H9 (cell line): Measurements from ENCODE around the gene POLR2L. TPM values are rescaled to one million over a fixed set of nuclear protein-coding genes. Genes with fewer than 3 reads are reported as not detected.

Experiments used
- DNase-seq: peaks from one replicate; pipeline ENCODE4 v3.0.0-alpha.2; 2017
- H2AFZ ChIP-seq: one replicate; pipeline ENCODE4 v1.6.1; 2013; ENCODE audit warnings: mild to moderate bottlenecking, low read length, control low read depth, moderate library complexity
- H2AK5ac ChIP-seq: 2 replicates; pipeline ENCODE4 v1.6.1; 2013; ENCODE audit warnings: low read length, control low read depth, mixed read lengths; ENCODE audit not compliant: insufficient read length
- H2BK120ac ChIP-seq: one replicate; pipeline ENCODE4 v1.6.1; 2013; ENCODE audit warnings: low read depth, mild to moderate bottlenecking, low read length, control low read depth, inconsistent platforms; ENCODE audit not compliant: poor library complexity, severe bottlenecking
- H2BK12ac ChIP-seq: 2 replicates; pipeline ENCODE4 v1.6.1; 2013; ENCODE audit warnings: low read length, control low read depth, mixed read lengths, low read depth; ENCODE audit not compliant: insufficient read length
- H2BK15ac ChIP-seq: 2 replicates; pipeline ENCODE4 v1.6.1; 2013; ENCODE audit warnings: low read depth, low read length, control low read depth
- H2BK20ac ChIP-seq: one replicate; pipeline ENCODE4 v1.6.1; 2013; ENCODE audit warnings: low read depth, mild to moderate bottlenecking, low read length, control low read depth, inconsistent platforms; ENCODE audit not compliant: poor library complexity, severe bottlenecking
- H2BK5ac ChIP-seq: 2 replicates; pipeline ENCODE4 v1.6.1; 2013; ENCODE audit warnings: low read length, control low read depth, mixed read lengths; ENCODE audit not compliant: insufficient read length
- H3K14ac ChIP-seq: 2 replicates; pipeline ENCODE4 v1.6.1; 2013; ENCODE audit warnings: low read length, control low read depth; ENCODE audit not compliant: insufficient read depth
- H3K18ac ChIP-seq: 2 replicates; pipeline ENCODE4 v1.6.1; 2013; ENCODE audit warnings: low read depth, mild to moderate bottlenecking, mixed read lengths, low read length, control low read depth; ENCODE audit not compliant: insufficient read length
- H3K23ac ChIP-seq: 2 replicates; pipeline ENCODE4 v1.6.1; 2013; ENCODE audit warnings: low read length, control low read depth, mixed read lengths, low read depth; ENCODE audit not compliant: insufficient read length
- H3K23me2 ChIP-seq: 2 replicates; pipeline ENCODE4 v1.6.1; 2013; ENCODE audit warnings: low read depth, mild to moderate bottlenecking, mixed read lengths, low read length, control low read depth; ENCODE audit not compliant: insufficient read length, poor library complexity, severe bottlenecking
- H3K27ac ChIP-seq: 2 replicates; pipeline ENCODE4 v1.5.1; 2013; ENCODE audit warnings: low read length, control low read depth, mixed read lengths, low read depth; ENCODE audit not compliant: insufficient read length
- H3K27me3 ChIP-seq: 2 replicates; pipeline ENCODE4 v1.6.1; 2013; ENCODE audit warnings: low read length, control low read depth, inconsistent platforms; ENCODE audit not compliant: insufficient read depth
- H3K4ac ChIP-seq: 2 replicates; pipeline ENCODE4 v1.6.1; 2013; ENCODE audit warnings: low read depth, mild to moderate bottlenecking, control low read depth, inconsistent platforms, low read length, moderate library complexity
- H3K4me1 ChIP-seq: 2 replicates; pipeline ENCODE4 v1.6.1; 2013; ENCODE audit warnings: low read length, control low read depth, inconsistent platforms; ENCODE audit not compliant: insufficient read depth
- H3K4me2 ChIP-seq: 2 replicates; pipeline ENCODE4 v1.6.1; 2013; ENCODE audit warnings: low read length, control low read depth, mixed read lengths; ENCODE audit not compliant: insufficient read length, insufficient read depth
- H3K56ac ChIP-seq: 2 replicates; pipeline ENCODE4 v1.6.1; 2013; ENCODE audit warnings: low read depth, mild to moderate bottlenecking, mixed read lengths, low read length, control low read depth; ENCODE audit not compliant: insufficient read length
- H3K79me1 ChIP-seq: 2 replicates; pipeline ENCODE4 v1.6.1; 2013; ENCODE audit warnings: low read depth, mild to moderate bottlenecking, moderate library complexity, low read length, control low read depth, inconsistent platforms; ENCODE audit not compliant: insufficient read depth, poor library complexity, severe bottlenecking
- H3K79me2 ChIP-seq: 2 replicates; pipeline ENCODE4 v1.6.1; 2013; ENCODE audit warnings: low read length, control low read depth, inconsistent platforms; ENCODE audit not compliant: insufficient read depth
- H3K9ac ChIP-seq: 2 replicates; pipeline ENCODE4 v1.6.1; 2013; ENCODE audit warnings: low read length, control low read depth, mixed read lengths; ENCODE audit not compliant: insufficient read length; ENCODE audit errors: extremely low read depth
- H3K9me3 ChIP-seq: one replicate; pipeline ENCODE4 v1.6.1; 2013; ENCODE audit warnings: low read depth, low read length, inconsistent platforms; ENCODE audit not compliant: control insufficient read depth
- H3T11ph ChIP-seq: one replicate; pipeline ENCODE4 v1.6.1; 2013; ENCODE audit warnings: mild to moderate bottlenecking, low read length, control low read depth, inconsistent platforms
- H4K20me1 ChIP-seq: one replicate; pipeline ENCODE4 v1.6.1; 2013; ENCODE audit not compliant: control insufficient read depth, insufficient read length, insufficient read depth
- H4K5ac ChIP-seq: 2 replicates; pipeline ENCODE4 v1.6.1; 2013; ENCODE audit warnings: low read depth, mild to moderate bottlenecking, mixed read lengths, low read length, control low read depth; ENCODE audit not compliant: insufficient read length
- H4K8ac ChIP-seq: replicated peaks from 2 replicates; pipeline ENCODE4 v1.6.1; 2013; ENCODE audit warnings: low read length, control low read depth, mixed read lengths, low read depth; ENCODE audit not compliant: insufficient read length
- H4K91ac ChIP-seq: 2 replicates; pipeline ENCODE4 v1.6.1; 2013; ENCODE audit warnings: low read depth, mild to moderate bottlenecking, moderate library complexity, mixed read lengths, low read length, control low read depth; ENCODE audit not compliant: insufficient read length
- H3K27ac Mint-ChIP-seq, 3 experiments: 2 replicates in 2 of 3; 3 replicates in 1 of 3; pipeline ENCODE4 v1.8.0; 2020 to 2021; ENCODE audit warnings: mixed read lengths in 3 of 3, mild to moderate bottlenecking in 1 of 3, moderate library complexity in 1 of 3
- H3K27me3 Mint-ChIP-seq: 2 replicates; pipeline ENCODE4 v1.8.0; 2021; ENCODE audit warnings: low read depth, mild to moderate bottlenecking, moderate library complexity, mixed read lengths
- H3K36me3 Mint-ChIP-seq, 3 experiments: 2 replicates in 2 of 3; 3 replicates in 1 of 3; pipeline ENCODE4 v1.8.0; 2020 to 2021; ENCODE audit warnings: low read depth in 3 of 3, mixed read lengths in 3 of 3; ENCODE audit not compliant: insufficient read depth in 1 of 3
- H3K4me1 Mint-ChIP-seq, 2 experiments: 2 replicates each; pipeline ENCODE4 v1.8.0; 2020; ENCODE audit warnings: mixed read lengths in 2 of 2
- H3K4me3 Mint-ChIP-seq, 2 experiments: 2 replicates in 1 of 2; 3 replicates in 1 of 2; pipeline ENCODE4 v1.8.0; 2020 to 2021; ENCODE audit warnings: mild to moderate bottlenecking in 2 of 2, mixed read lengths in 2 of 2, moderate library complexity in 1 of 2
- H3K9me3 Mint-ChIP-seq, 2 experiments: 2 replicates in 1 of 2; 3 replicates in 1 of 2; pipeline ENCODE4 v1.8.0; 2020; ENCODE audit warnings: mild to moderate bottlenecking in 2 of 2, mixed read lengths in 2 of 2, moderate library complexity in 1 of 2
- WGBS: extraction: QIAGEN DNeasy Blood & Tissue Kit; methylation state at CpG from one replicate; pipeline ENCODE4 v1.1.7; 2013; ENCODE audit warnings: missing lambda C conversion rate, low lambda C conversion rate, mixed read lengths; ENCODE audit not compliant: insufficient read length; ENCODE audit errors: extremely low coverage; 5-methylcytosine and 5-hydroxymethylcytosine counted together
- total RNA-seq: library from RNA; stranded (reverse); gene quantifications from 2 replicates; pipeline ENCODE4 v1.2.1, GENCODE V29; 2021
- TF ChIP-seq, protein P1 (sequence below): fragments of 200-600 bp; sonication (generic); conservative IDR thresholded peaks from 3 replicates; pipeline ENCODE4 v1.8.0; 2021; ENCODE audit warnings: antibody characterized with exemption, mild to moderate bottlenecking

POLR2L gene
- total RNA-seq, 1 experiment from 2014 or later, result 135 TPM

DNA sequence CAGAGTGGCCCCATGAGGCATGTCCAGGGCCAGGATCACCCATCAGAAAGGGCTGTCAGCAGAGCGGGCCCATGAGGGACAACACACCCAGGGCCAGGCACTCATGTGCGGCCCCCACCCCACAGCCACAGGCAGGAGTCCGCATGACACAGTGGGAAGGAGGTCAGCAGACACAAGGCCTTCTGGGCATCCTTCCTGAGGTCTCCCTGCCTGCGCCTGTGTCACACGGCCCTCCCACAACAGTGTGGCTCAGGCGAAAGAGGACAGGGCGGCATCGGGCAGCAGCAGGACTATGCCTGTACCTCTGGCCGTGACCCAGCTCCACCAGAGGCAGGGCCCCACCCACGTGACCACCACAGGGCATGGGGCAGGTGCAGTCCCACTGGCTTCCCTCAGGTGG lies 41.2 kb upstream of the POLR2L start:
- Histone ChIP-seq H4K20me1 (peaks cover 2% of the 10 kb centered on the region), H4K8ac (no peak overlapping the region), H3K27ac (no peak overlapping the region), H2BK12ac (no peak overlapping the region), H2AK5ac (no peak overlapping the region), H2BK120ac (no peak overlapping the region), H3K9me3 (no peaks in the 10 kb centered on the region), H3K27me3 (no peaks in the 10 kb centered on the region), H3T11ph (no peak overlapping the region), H4K5ac (no peak overlapping the region), H3K23ac (no peak overlapping the region), H3K56ac (no peak overlapping the region), H3K14ac (no peak overlapping the region), H3K4me1 (no peaks in the 10 kb centered on the region), H3K9ac (no peak overlapping the region), H2BK5ac (no peak overlapping the region), H3K4ac (no peak overlapping the region), H3K79me2 (no peaks in the 10 kb centered on the region), H3K23me2 (no peaks in the 10 kb centered on the region), H2AFZ (no peak overlapping the region), H3K18ac (no peak overlapping the region), H3K79me1 (no peaks in the 10 kb centered on the region), H2BK20ac (no peak overlapping the region), H2BK15ac (no peak overlapping the region), H4K91ac (no peak overlapping the region), H3K4me2 (no peak overlapping the region)
- H3K9me3 Mint-ChIP-seq, result no peaks in the 10 kb centered on the region
- no CpG with 5 or more reads among the region's 10 CpGs for whole genome bisulfite sequencing
- H3K27ac Mint-ChIP-seq, result no peak overlapping the region
- no peak for DNase-seq
- H3K27me3 Mint-ChIP-seq, result no peaks in the 10 kb centered on the region
- TF ChIP-seq, protein P1, sequence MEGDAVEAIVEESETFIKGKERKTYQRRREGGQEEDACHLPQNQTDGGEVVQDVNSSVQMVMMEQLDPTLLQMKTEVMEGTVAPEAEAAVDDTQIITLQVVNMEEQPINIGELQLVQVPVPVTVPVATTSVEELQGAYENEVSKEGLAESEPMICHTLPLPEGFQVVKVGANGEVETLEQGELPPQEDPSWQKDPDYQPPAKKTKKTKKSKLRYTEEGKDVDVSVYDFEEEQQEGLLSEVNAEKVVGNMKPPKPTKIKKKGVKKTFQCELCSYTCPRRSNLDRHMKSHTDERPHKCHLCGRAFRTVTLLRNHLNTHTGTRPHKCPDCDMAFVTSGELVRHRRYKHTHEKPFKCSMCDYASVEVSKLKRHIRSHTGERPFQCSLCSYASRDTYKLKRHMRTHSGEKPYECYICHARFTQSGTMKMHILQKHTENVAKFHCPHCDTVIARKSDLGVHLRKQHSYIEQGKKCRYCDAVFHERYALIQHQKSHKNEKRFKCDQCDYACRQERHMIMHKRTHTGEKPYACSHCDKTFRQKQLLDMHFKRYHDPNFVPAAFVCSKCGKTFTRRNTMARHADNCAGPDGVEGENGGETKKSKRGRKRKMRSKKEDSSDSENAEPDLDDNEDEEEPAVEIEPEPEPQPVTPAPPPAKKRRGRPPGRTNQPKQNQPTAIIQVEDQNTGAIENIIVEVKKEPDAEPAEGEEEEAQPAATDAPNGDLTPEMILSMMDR, result no peak
- no peak overlapping the region for H3K4me3 Mint-ChIP-seq
- H3K36me3 Mint-ChIP-seq, result peaks cover 32 to 68% (median 60%) of the 10 kb centered on the region in 3 experiments
- no peaks in the 10 kb centered on the region for H3K4me1 Mint-ChIP-seq
